CD4-positive, alpha-beta T cell (primary cell): ENCODE data around the gene FBLN2. TPM values are rescaled to one million over a fixed set of nuclear protein-coding genes. Genes with fewer than 3 reads are reported as not detected.

Experiments used
- ATAC-seq: fragments of 200-7000 bp; cut with Tn5 transposase; one replicate; pipeline ENCODE4 v1.10.0; 2022; ENCODE audit warnings: mild to moderate bottlenecking; ENCODE audit not compliant: poor library complexity
- CTCF ChIA-PET: fragments of 350-600 bp; sonication (Branson Sonifier 250); formaldehyde crosslinking; loops from one replicate; lab custom pipeline; 2021; ENCODE audit warnings: antibody characterized with exemption, inconsistent platforms; lab: Charles Lee
- POLR2A ChIA-PET: fragments of 350-600 bp; sonication (Branson Sonifier 250); formaldehyde crosslinking; loops from one replicate; lab custom pipeline; 2021; ENCODE audit warnings: antibody characterized with exemption, inconsistent platforms; lab: Charles Lee
- DNase-seq, 14 experiments: peaks; one replicate each; pipeline ENCODE4 v3.0.0-alpha.2; 2013 to 2020; ENCODE audit warnings: mixed read lengths in 2 of 14
- H3K27ac ChIP-seq, 2 donors: one replicate each; pipeline versions ENCODE4 v1.5.1 to v1.7.0; 2013; ENCODE audit warnings: low read length in 2 of 2, low read depth in 1 of 2, mild to moderate bottlenecking in 1 of 2
- H3K27me3 ChIP-seq, 2 experiments: 1 replicate in 1 of 2; 2 replicates in 1 of 2; pipeline versions ENCODE4 v1.6.1 to v1.7.0; 2013; ENCODE audit warnings: low read length in 2 of 2, control low read depth in 1 of 2, mild to moderate bottlenecking in 1 of 2, moderate library complexity in 1 of 2; ENCODE audit not compliant: insufficient read depth in 2 of 2, control insufficient read depth in 1 of 2
- H3K36me3 ChIP-seq: one replicate; pipeline ENCODE4 v1.6.1; 2013; ENCODE audit warnings: low read length, control low read depth; ENCODE audit not compliant: insufficient read depth
- H3K4me1 ChIP-seq: one replicate; pipeline ENCODE4 v1.6.1; 2013; ENCODE audit warnings: low read length, control low read depth; ENCODE audit not compliant: insufficient read depth
- H3K4me3 ChIP-seq: one replicate; pipeline ENCODE4 v1.5.1; 2013; ENCODE audit warnings: mild to moderate bottlenecking, low read length, moderate library complexity
- H3K9me3 ChIP-seq, 2 experiments: 1 replicate in 1 of 2; 2 replicates in 1 of 2; pipeline versions ENCODE4 v1.6.1 to v1.7.0; 2013; ENCODE audit warnings: low read length in 2 of 2, mild to moderate bottlenecking in 2 of 2, control low read depth in 1 of 2, moderate library complexity in 1 of 2; ENCODE audit not compliant: control insufficient read depth in 1 of 2, insufficient read depth in 1 of 2
- H3K27ac Mint-ChIP-seq: one replicate; pipeline ENCODE4 v1.8.0; 2020; ENCODE audit warnings: mixed read lengths
- H3K27me3 Mint-ChIP-seq: one replicate; pipeline ENCODE4 v1.8.0; 2021; ENCODE audit warnings: mixed read lengths
- H3K36me3 Mint-ChIP-seq: one replicate; pipeline ENCODE4 v1.8.0; 2021; ENCODE audit warnings: low read depth, mixed read lengths
- H3K4me1 Mint-ChIP-seq: one replicate; pipeline ENCODE4 v1.8.0; 2021; ENCODE audit warnings: low read depth, mixed read lengths
- H3K4me3 Mint-ChIP-seq: one replicate; pipeline ENCODE4 v1.8.0; 2020; ENCODE audit warnings: mild to moderate bottlenecking, mixed read lengths
- H3K9me3 Mint-ChIP-seq: one replicate; pipeline ENCODE4 v1.8.0; 2020; ENCODE audit warnings: mixed read lengths
- CTCF ChIP-seq: fragments of 200-600 bp; IDR thresholded peaks from one replicate; pipeline ENCODE4 v1.8.0; 2022; ENCODE audit warnings: antibody characterized with exemption, mild to moderate bottlenecking
- intact Hi-C, 2 experiments: fragments of 100-400 bp; cut with DNase I in 1 of 2; cut with micrococcal nuclease in 1 of 2; formaldehyde crosslinking; loops; one replicate each; pipeline versions ENCODE4 v1.15.1 to v1.9.0; 2023 to 2025; cut with DNase I, micrococcal nuclease
- total RNA-seq, 174 experiments: library from RNA in 2 of 174; stranded (reverse) in 2 of 174; gene quantifications; one replicate each; pipeline ENCODE4 v1.2.3 and lab custom pipeline; 2021 to 2026

FBLN2 gene
- total RNA-seq, 2 experiments from 2014 or later: 0.19 to 0.25 TPM

GRCh38 chr3:13663781-13664535 lies 115.0 kb downstream of the FBLN2 start:
- H3K9me3 ChIP-seq: no peaks in the 10 kb centered on the region
- no peak overlapping the region for H3K27ac ChIP-seq
- TF ChIP-seq CTCF: no peak
- H3K27me3 ChIP-seq: peaks cover 7 to 9% of the 10 kb centered on the region in 2 experiments
- H3K4me1 ChIP-seq: no peaks in the 10 kb centered on the region
- Mint-ChIP-seq H3K9me3 (no peaks in the 10 kb centered on the region), H3K36me3 (no peaks in the 10 kb centered on the region), H3K27ac (no peak overlapping the region), H3K4me3 (no peak overlapping the region), H3K27me3 (peaks cover 10% of the 10 kb centered on the region), H3K4me1 (no peaks in the 10 kb centered on the region)
- ChIA-PET CTCF (no interaction called here), POLR2A (no interaction called here)
- no peak overlapping the region for H3K4me3 ChIP-seq
- DNase-seq (no peak), ATAC-seq (no peak)
- no peaks in the 10 kb centered on the region for H3K36me3 ChIP-seq
- intact Hi-C loops: no loop called here

GRCh38 chr3:13665582-13666226 lies 116.8 kb downstream of the FBLN2 start:
- no peak overlapping the region for H3K4me3 Mint-ChIP-seq
- no peaks in the 10 kb centered on the region for H3K36me3 ChIP-seq
- intact Hi-C loops: no loop called here
- no peak for DNase-seq
- no peak overlapping the region for H3K27ac Mint-ChIP-seq
- no peaks in the 10 kb centered on the region for H3K9me3 Mint-ChIP-seq
- H3K4me1 ChIP-seq: no peaks in the 10 kb centered on the region
- H3K4me1 Mint-ChIP-seq: no peaks in the 10 kb centered on the region
- H3K27me3 ChIP-seq: peaks cover 7 to 10% of the 10 kb centered on the region in 2 experiments
- ChIA-PET POLR2A (interaction anchor here (0.8 kb wide), 1 partner anchor 183 kb away, joined by 3 read pairs; no protein-coding TSS in a partner anchor), CTCF (interaction anchor here (1.3 kb wide), 1 partner anchor 18 kb away, joined by 3 read pairs; no protein-coding TSS in a partner anchor)
- H3K27ac ChIP-seq: no peak overlapping the region
- TF ChIP-seq CTCF: no peak
- H3K4me3 ChIP-seq: no peak overlapping the region
- peaks cover 0 to 5% of the 10 kb centered on the region in 2 experiments for H3K9me3 ChIP-seq
- no peak for ATAC-seq
- peaks cover 16% of the 10 kb centered on the region for H3K27me3 Mint-ChIP-seq
- no peaks in the 10 kb centered on the region for H3K36me3 Mint-ChIP-seq

GRCh38 chr3:13666227-13666619 lies 117.3 kb downstream of the FBLN2 start:
- H3K27me3 Mint-ChIP-seq: peaks cover 16% of the 10 kb centered on the region
- no peak for TF ChIP-seq CTCF
- no peak overlapping the region for H3K4me3 Mint-ChIP-seq
- H3K4me3 ChIP-seq: no peak overlapping the region
- intact Hi-C loops: no loop called here
- no peak overlapping the region for H3K27ac ChIP-seq
- ChIA-PET POLR2A (interaction anchor here (0.8 kb wide), 1 partner anchor 183 kb away, joined by 3 read pairs; no protein-coding TSS in a partner anchor), CTCF (interaction anchor here (1.3 kb wide), 1 partner anchor 18 kb away, joined by 3 read pairs; no protein-coding TSS in a partner anchor)
- no peaks in the 10 kb centered on the region for H3K4me1 ChIP-seq
- ATAC-seq (no peak), DNase-seq (no peak)
- no peaks in the 10 kb centered on the region for H3K36me3 Mint-ChIP-seq
- peaks cover 0 to 5% of the 10 kb centered on the region in 2 experiments for H3K9me3 ChIP-seq
- no peak overlapping the region for H3K27ac Mint-ChIP-seq
- no peaks in the 10 kb centered on the region for H3K4me1 Mint-ChIP-seq
- no peaks in the 10 kb centered on the region for H3K36me3 ChIP-seq
- peaks cover 7 to 15% of the 10 kb centered on the region in 2 experiments for H3K27me3 ChIP-seq
- no peaks in the 10 kb centered on the region for H3K9me3 Mint-ChIP-seq
